OCI-LY3 (cell line): Measurements from ENCODE around the gene CYTH3.

Source experiments
- H2AFZ ChIP-seq: fragments of 200-600, 300-600 bp; shearing (Covaris generic); 2 replicates; pipeline ENCODE4 v1.6.0; 2014; ENCODE audit warnings: antibody characterized with exemption, low read depth, low read length
- H3K27ac ChIP-seq: fragments of 200-600, 300-600 bp; sonication (generic); 2 replicates; pipeline ENCODE4 v1.5.1; 2014; ENCODE audit warnings: mild to moderate bottlenecking, low read length, moderate library complexity, mixed read lengths
- H3K27me3 ChIP-seq: fragments of 200-600, 300-600 bp; sonication (generic); 2 replicates; pipeline ENCODE4 v1.6.1; 2014; ENCODE audit warnings: low read depth, low read length, mixed read lengths
- H3K36me3 ChIP-seq: fragments of 200-600, 300-600 bp; sonication (generic); replicated peaks from 2 replicates; pipeline ENCODE3; 2014; ENCODE audit warnings: low read depth, low read length, mixed read lengths
- H3K4me1 ChIP-seq: fragments of 300-600, 200-600 bp; sonication (generic); 2 replicates; pipeline ENCODE4 v1.6.1; 2014; ENCODE audit warnings: low read length, mixed read lengths
- H3K4me2 ChIP-seq: fragments of 200-600, 300-600 bp; sonication (generic); 2 replicates; pipeline ENCODE4 v1.6.1; 2014; ENCODE audit warnings: low read length, mixed read lengths
- H3K4me3 ChIP-seq: fragments of 300-600, 200-600 bp; sonication (generic); 2 replicates; pipeline ENCODE4 v1.5.1; 2014; ENCODE audit warnings: antibody characterized with exemption, mild to moderate bottlenecking, low read length, moderate library complexity
- H3K79me2 ChIP-seq: fragments of 300-600, 200-600 bp; shearing (Covaris generic); 2 replicates; pipeline ENCODE4 v1.6.1; 2014; ENCODE audit warnings: mild to moderate bottlenecking, low read length, mixed read lengths
- H3K9ac ChIP-seq: fragments of 300-600, 200-600 bp; shearing (Covaris generic); 2 replicates; pipeline ENCODE4 v1.6.0; 2014; ENCODE audit warnings: mild to moderate bottlenecking, low read length, moderate library complexity
- H3K9me3 ChIP-seq: fragments of 200-600, 300-600 bp; shearing (Covaris generic); 2 replicates; pipeline ENCODE4 v1.6.1; 2014; ENCODE audit warnings: low read length, mixed read lengths; ENCODE audit not compliant: insufficient read depth
- H4K20me1 ChIP-seq: fragments of 200-600, 300-600 bp; sonication (generic); 2 replicates; pipeline ENCODE4 v1.6.1; 2016; ENCODE audit warnings: low read length, mixed read lengths; ENCODE audit not compliant: insufficient read depth
- EZH2phosphoT487 ChIP-seq: fragments of 200-600 bp; shearing (Covaris generic); IDR thresholded peaks from 2 replicates; pipeline ENCODE4 v1.6.1; 2018; ENCODE audit warnings: antibody characterized with exemption, mixed run types, low read depth
- TF ChIP-seq, protein P1 (sequence below): fragments of 200-600, 300-600 bp; sonication (generic); IDR thresholded peaks from 2 replicates; pipeline ENCODE4 v1.5.1; 2014; ENCODE audit warnings: antibody characterized with exemption, low read length, low read depth

CYTH3 gene

DNA sequence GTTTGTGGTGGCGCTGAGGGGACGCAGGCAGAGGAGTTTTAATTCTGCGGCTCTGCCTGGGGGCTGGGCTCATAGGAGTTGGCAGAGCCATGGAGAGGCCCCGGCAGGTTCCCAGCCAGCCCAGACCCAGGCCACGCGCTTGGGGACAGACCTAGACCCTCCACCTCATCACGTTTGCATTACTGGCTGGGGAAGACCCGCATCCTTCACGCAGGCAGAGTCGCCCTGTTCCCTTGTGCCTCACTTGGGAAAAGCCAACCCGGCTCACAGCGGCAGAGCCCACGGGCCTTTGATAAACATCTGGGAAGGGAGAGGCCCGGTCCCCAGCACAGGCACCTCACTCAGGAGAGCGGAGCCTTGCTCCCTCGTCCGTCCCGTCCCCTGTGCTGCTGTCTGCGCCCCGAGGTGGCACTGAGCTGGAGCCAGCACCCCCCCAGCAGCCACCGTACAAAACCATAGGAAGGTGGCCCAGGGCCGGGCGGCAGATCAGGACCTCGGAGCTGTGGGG is 112.8 kb downstream of the CYTH3 start:
- H3K9me3 ChIP-seq: no peaks in the 10 kb centered on the region
- H2AFZ ChIP-seq: no peak overlapping the region
- no peak overlapping the region for H3K4me3 ChIP-seq
- peaks cover 3% of the 10 kb centered on the region for H3K36me3 ChIP-seq
- H3K4me2 ChIP-seq: no peak overlapping the region
- no peak overlapping the region for H3K9ac ChIP-seq
- no peaks in the 10 kb centered on the region for H3K79me2 ChIP-seq
- no peaks in the 10 kb centered on the region for H4K20me1 ChIP-seq
- no peak overlapping the region for H3K27ac ChIP-seq
- no peak for TF ChIP-seq EZH2phosphoT487
- TF ChIP-seq, protein P1, sequence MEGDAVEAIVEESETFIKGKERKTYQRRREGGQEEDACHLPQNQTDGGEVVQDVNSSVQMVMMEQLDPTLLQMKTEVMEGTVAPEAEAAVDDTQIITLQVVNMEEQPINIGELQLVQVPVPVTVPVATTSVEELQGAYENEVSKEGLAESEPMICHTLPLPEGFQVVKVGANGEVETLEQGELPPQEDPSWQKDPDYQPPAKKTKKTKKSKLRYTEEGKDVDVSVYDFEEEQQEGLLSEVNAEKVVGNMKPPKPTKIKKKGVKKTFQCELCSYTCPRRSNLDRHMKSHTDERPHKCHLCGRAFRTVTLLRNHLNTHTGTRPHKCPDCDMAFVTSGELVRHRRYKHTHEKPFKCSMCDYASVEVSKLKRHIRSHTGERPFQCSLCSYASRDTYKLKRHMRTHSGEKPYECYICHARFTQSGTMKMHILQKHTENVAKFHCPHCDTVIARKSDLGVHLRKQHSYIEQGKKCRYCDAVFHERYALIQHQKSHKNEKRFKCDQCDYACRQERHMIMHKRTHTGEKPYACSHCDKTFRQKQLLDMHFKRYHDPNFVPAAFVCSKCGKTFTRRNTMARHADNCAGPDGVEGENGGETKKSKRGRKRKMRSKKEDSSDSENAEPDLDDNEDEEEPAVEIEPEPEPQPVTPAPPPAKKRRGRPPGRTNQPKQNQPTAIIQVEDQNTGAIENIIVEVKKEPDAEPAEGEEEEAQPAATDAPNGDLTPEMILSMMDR: no peak
- H3K4me1 ChIP-seq: no peaks in the 10 kb centered on the region
- H3K27me3 ChIP-seq: no peaks in the 10 kb centered on the region

DNA sequence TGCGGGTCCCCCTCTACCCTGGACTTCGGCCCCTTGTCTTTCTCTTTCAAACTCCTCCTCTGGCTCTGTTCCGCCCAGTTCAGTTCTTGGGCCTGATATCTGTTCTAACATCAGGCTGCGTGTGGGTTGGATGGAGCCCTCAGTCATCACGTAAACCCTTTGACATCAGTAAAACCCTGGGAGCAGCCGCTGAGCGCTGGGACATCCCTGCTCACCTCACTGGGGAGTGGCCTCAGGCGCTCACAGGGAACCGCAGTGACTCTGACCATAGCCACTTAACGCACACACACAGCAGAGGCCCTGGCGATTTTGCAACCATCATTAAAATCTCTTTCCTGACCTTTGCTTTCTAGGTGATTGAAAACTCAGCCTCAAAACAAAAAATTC is 113.3 kb downstream of the CYTH3 start:
- H3K36me3 ChIP-seq: peaks cover 3% of the 10 kb centered on the region
- no peaks in the 10 kb centered on the region for H3K4me1 ChIP-seq
- H2AFZ ChIP-seq: no peak overlapping the region
- no peak overlapping the region for H3K4me2 ChIP-seq
- no peaks in the 10 kb centered on the region for H4K20me1 ChIP-seq
- H3K9me3 ChIP-seq: no peaks in the 10 kb centered on the region
- H3K4me3 ChIP-seq: no peak overlapping the region
- H3K79me2 ChIP-seq: no peaks in the 10 kb centered on the region
- H3K27me3 ChIP-seq: no peaks in the 10 kb centered on the region
- H3K27ac ChIP-seq: no peak overlapping the region
- H3K9ac ChIP-seq: no peak overlapping the region
- TF ChIP-seq, protein P1: no peak

- no peaks in the 10 kb centered on the region for H3K27me3 ChIP-seq
- no peak overlapping the region for H3K4me3 ChIP-seq
- H4K20me1 ChIP-seq: no peaks in the 10 kb centered on the region
- no peaks in the 10 kb centered on the region for H3K9me3 ChIP-seq
- no peak overlapping the region for H3K4me2 ChIP-seq
- no peak overlapping the region for H3K9ac ChIP-seq
- H3K4me1 ChIP-seq: no peaks in the 10 kb centered on the region
- no peak overlapping the region for H3K27ac ChIP-seq
- no peaks in the 10 kb centered on the region for H3K79me2 ChIP-seq
- no peak for TF ChIP-seq EZH2phosphoT487
- TF ChIP-seq, protein P1: no peak
- no peak overlapping the region for H2AFZ ChIP-seq
- H3K36me3 ChIP-seq: peaks cover 3% of the 10 kb centered on the region
Measured at GRCh38 chr7:6158424-6159096, 113.9 kb downstream of the CYTH3 start.

- no peak overlapping the region for H2AFZ ChIP-seq
- H4K20me1 ChIP-seq: no peaks in the 10 kb centered on the region
- no peaks in the 10 kb centered on the region for H3K4me1 ChIP-seq
- TF ChIP-seq, protein P1: no peak
- TF ChIP-seq EZH2phosphoT487: no peak
- H3K9me3 ChIP-seq: no peaks in the 10 kb centered on the region
- peaks cover 3% of the 10 kb centered on the region for H3K36me3 ChIP-seq
- H3K79me2 ChIP-seq: no peaks in the 10 kb centered on the region
- H3K4me2 ChIP-seq: no peak overlapping the region
- H3K9ac ChIP-seq: no peak overlapping the region
- H3K27me3 ChIP-seq: no peaks in the 10 kb centered on the region
- no peak overlapping the region for H3K4me3 ChIP-seq
- H3K27ac ChIP-seq: no peak overlapping the region
Measured at GRCh38 chr7:6157685-6158423, 114.6 kb downstream of the CYTH3 start.
